H1 (cell line): ENCODE results near the gene NFIX. TPM values are rescaled to one million over a fixed set of nuclear protein-coding genes. Genes with fewer than 3 reads are reported as not detected.
A peak's percentile ranks its signal among the peaks of the same experiment; 100 is the strongest.

ENCODE experiments used
- CTCF ChIA-PET: fragments of 300-600 bp; sonication (Branson Sonifier 250); formaldehyde crosslinking; loops from one replicate; lab custom pipeline; 2021; ENCODE audit not compliant: partially characterized antibody; lab: Charles Lee
- POLR2A ChIA-PET: fragments of 300-600 bp; sonication (Branson Sonifier 250); formaldehyde crosslinking; loops from one replicate; lab custom pipeline; 2021; ENCODE audit warnings: inconsistent platforms; ENCODE audit not compliant: partially characterized antibody; lab: Charles Lee
- DNase-seq, 2 experiments: peaks; one replicate each; pipeline versions ENCODE4 v3.0.0 to v3.0.0-alpha.2; 2010 to 2022; ENCODE audit warnings: low spot score in 2 of 2, low read depth in 1 of 2, mixed read lengths in 1 of 2
- FAIRE-seq: peaks from 2 replicates; lab custom pipeline; 2011; peaks lifted over from hg19 to GRCh38; lab: Jason Lieb, UNC
- H2AFZ ChIP-seq: 2 replicates; pipeline ENCODE4 v1.8.1; 2012; ENCODE audit warnings: low read length, inconsistent platforms
- H2AK5ac ChIP-seq: 2 replicates; pipeline ENCODE4 v1.6.1; 2013; ENCODE audit warnings: low read depth, low read length
- H2BK120ac ChIP-seq: replicated peaks from 2 replicates; pipeline ENCODE3; 2013; ENCODE audit warnings: low read depth, low read length, inconsistent platforms
- H2BK12ac ChIP-seq: 2 replicates; pipeline ENCODE4 v1.6.1; 2013; ENCODE audit warnings: low read depth, low read length
- H2BK15ac ChIP-seq: 2 replicates; pipeline ENCODE4 v1.6.1; 2013; ENCODE audit warnings: low read length
- H2BK20ac ChIP-seq: 2 replicates; pipeline ENCODE4 v1.6.1; 2013; ENCODE audit warnings: low read length
- H2BK5ac ChIP-seq: 2 replicates; pipeline ENCODE4 v1.6.1; 2013; ENCODE audit warnings: low read depth, low read length
- H3K14ac ChIP-seq: 2 replicates; pipeline ENCODE4 v1.6.1; 2013; ENCODE audit warnings: inconsistent platforms; ENCODE audit not compliant: insufficient read length
- H3K18ac ChIP-seq: 2 replicates; pipeline ENCODE4 v1.6.1; 2013; ENCODE audit warnings: low read length; ENCODE audit errors: extremely low read depth
- H3K23ac ChIP-seq: 2 replicates; pipeline ENCODE4 v1.6.1; 2013; ENCODE audit warnings: inconsistent platforms; ENCODE audit not compliant: insufficient read length
- H3K23me2 ChIP-seq: 2 replicates; pipeline ENCODE4 v1.6.1; 2013; ENCODE audit warnings: low read depth, low read length
- H3K27ac ChIP-seq: 2 replicates; pipeline ENCODE4 v1.6.1; 2011; ENCODE audit warnings: low read depth, low read length, inconsistent platforms
- H3K27me3 ChIP-seq, 4 experiments: replicated peaks in 1 of 4; 1 replicate in 1 of 4; 2 replicates in 3 of 4; pipeline versions ENCODE4 v1.6.1 to v1.8.1; 2011 to 2013; ENCODE audit warnings: low read length in 3 of 4, mild to moderate bottlenecking in 3 of 4, inconsistent platforms in 2 of 4, mixed read lengths in 2 of 4, moderate library complexity in 1 of 4; ENCODE audit not compliant: control insufficient read depth in 3 of 4, insufficient read depth in 3 of 4; ENCODE audit errors: extremely low read depth in 1 of 4
- H3K36me3 ChIP-seq, 4 experiments: 2 replicates each; pipeline versions ENCODE4 v1.6.1 to v1.8.1; 2011 to 2013; ENCODE audit warnings: mild to moderate bottlenecking in 4 of 4, low read length in 3 of 4, moderate library complexity in 2 of 4, control low read depth in 1 of 4, inconsistent platforms in 1 of 4; ENCODE audit not compliant: insufficient read depth in 4 of 4, control insufficient read depth in 2 of 4
- H3K4ac ChIP-seq: replicated peaks from 2 replicates; pipeline ENCODE3; 2013; ENCODE audit warnings: low read length, low read depth, mixed read lengths, inconsistent platforms; ENCODE audit not compliant: insufficient read length
- H3K4me1 ChIP-seq, 4 experiments: replicated peaks in 1 of 4; 1 replicate in 1 of 4; 2 replicates in 3 of 4; pipeline versions ENCODE4 v1.6.1 to v1.8.1; 2011 to 2013; ENCODE audit warnings: low read length in 3 of 4, inconsistent platforms in 2 of 4, mixed read lengths in 1 of 4; ENCODE audit not compliant: insufficient read depth in 4 of 4, control insufficient read depth in 3 of 4
- H3K4me2 ChIP-seq, 2 experiments: 2 replicates each; pipeline versions ENCODE4 v1.6.1 to v1.8.1; 2011 to 2013; ENCODE audit warnings: low read depth in 2 of 2, low read length in 2 of 2, control low read depth in 1 of 2, inconsistent platforms in 1 of 2, mild to moderate bottlenecking in 1 of 2; ENCODE audit not compliant: insufficient read depth in 1 of 2
- H3K4me3 ChIP-seq, 4 experiments: fragments of 200-600, 300-600 bp in 1 of 4; sonication (generic), shearing (Covaris generic), sonication (Bioruptor Twin) in 1 of 4; 2 replicates each; pipeline versions ENCODE4 v1.5.1 to v1.8.1; 2011 to 2016; ENCODE audit warnings: low read length in 4 of 4, low read depth in 3 of 4, control low read depth in 2 of 4, inconsistent platforms in 2 of 4, mild to moderate bottlenecking in 2 of 4, mixed read lengths in 1 of 4, moderate library complexity in 1 of 4; ENCODE audit not compliant: insufficient read depth in 2 of 4; ENCODE audit errors: extremely low read depth in 1 of 4
- H3K56ac ChIP-seq: replicated peaks from 2 replicates; pipeline ENCODE3; 2013; ENCODE audit warnings: low read depth, mild to moderate bottlenecking, mixed read lengths, low read length, inconsistent platforms; ENCODE audit not compliant: insufficient read length
- H3K79me1 ChIP-seq: 2 replicates; pipeline ENCODE4 v1.6.1; 2013; ENCODE audit warnings: low read depth, low read length, control low read depth
- H3K79me2 ChIP-seq, 2 experiments: 2 replicates each; pipeline versions ENCODE4 v1.6.1 to v1.8.1; 2012 to 2013; ENCODE audit warnings: low read length in 2 of 2, mild to moderate bottlenecking in 2 of 2, inconsistent platforms in 1 of 2; ENCODE audit not compliant: insufficient read depth in 2 of 2, control insufficient read depth in 1 of 2
- H3K9ac ChIP-seq, 4 experiments: replicated peaks in 1 of 4; 1 replicate in 1 of 4; 2 replicates in 3 of 4; pipeline versions ENCODE4 v1.6.1 to v1.8.1; 2011 to 2013; ENCODE audit warnings: low read depth in 3 of 4, low read length in 3 of 4, control low read depth in 2 of 4, mild to moderate bottlenecking in 2 of 4, moderate library complexity in 2 of 4, inconsistent platforms in 1 of 4; ENCODE audit errors: extremely low read depth in 1 of 4
- H3K9me3 ChIP-seq, 2 experiments: 2 replicates each; pipeline versions ENCODE4 v1.6.1 to v1.8.1; 2012 to 2013; ENCODE audit warnings: mild to moderate bottlenecking in 2 of 2, moderate library complexity in 2 of 2, control low read depth in 1 of 2, inconsistent platforms in 1 of 2, low read depth in 1 of 2, low read length in 1 of 2, mixed read lengths in 1 of 2; ENCODE audit not compliant: insufficient read depth in 2 of 2
- H4K20me1 ChIP-seq, 2 experiments: replicated peaks in 1 of 2; 2 replicates each; pipeline versions ENCODE3 to v1.8.1; 2011 to 2013; ENCODE audit warnings: inconsistent platforms in 2 of 2, low read length in 2 of 2, mild to moderate bottlenecking in 1 of 2; ENCODE audit not compliant: insufficient read depth in 2 of 2, control insufficient read depth in 1 of 2
- H4K5ac ChIP-seq: 2 replicates; pipeline ENCODE4 v1.6.1; 2013; ENCODE audit warnings: low read length, low read depth, mixed read lengths, inconsistent platforms; ENCODE audit not compliant: insufficient read length
- H4K8ac ChIP-seq: 2 replicates; pipeline ENCODE4 v1.8.0; 2013; ENCODE audit warnings: mild to moderate bottlenecking, moderate library complexity, low read length, inconsistent platforms; ENCODE audit not compliant: insufficient read depth; ENCODE audit errors: extremely low read depth
- H4K91ac ChIP-seq: replicated peaks from 2 replicates; pipeline ENCODE3; 2013; ENCODE audit warnings: low read length, mixed read lengths, inconsistent platforms; ENCODE audit not compliant: insufficient read length
- CREB1 ChIP-seq: IDR thresholded peaks from 2 replicates; pipeline ENCODE4 v1.6.1; 2012; ENCODE audit warnings: inconsistent platforms
- GTF2F1 ChIP-seq: IDR thresholded peaks from 2 replicates; pipeline ENCODE4 v1.6.1; 2012; ENCODE audit warnings: low read depth, low read length, improper control_type of control experiment, borderline replicate concordance
- RNF2 ChIP-seq: fragments of 200-900, 300-1000 bp; sonication (generic); IDR thresholded peaks from 2 replicates; pipeline ENCODE4 v1.7.1; 2016; ENCODE audit warnings: borderline replicate concordance, low read depth, mild to moderate bottlenecking, antibody characterized with exemption, low read length; ENCODE audit not compliant: poor library complexity, severe bottlenecking; ENCODE audit errors: missing control alignments
- SP4 ChIP-seq: IDR thresholded peaks from 2 replicates; pipeline ENCODE4 v1.6.1; 2012; ENCODE audit warnings: low read length, inconsistent platforms
- TEAD4 ChIP-seq: IDR thresholded peaks from 2 replicates; pipeline ENCODE4 v1.6.1; 2012; ENCODE audit warnings: low read depth, low read length, inconsistent platforms, mixed read lengths
- WGBS, 2 experiments: shearing (Covaris generic) in 1 of 2; methylation state at CpG; one replicate each; pipeline versions ENCODE4 v1.1.6 to v1.1.7; 2013 to 2015; ENCODE audit warnings: low lambda C conversion rate in 2 of 2, mixed read lengths in 2 of 2, inconsistent platforms in 1 of 2, low coverage in 1 of 2, missing lambda C conversion rate in 1 of 2; ENCODE audit not compliant: insufficient replicate concordance in 2 of 2, insufficient coverage in 1 of 2, insufficient read length in 1 of 2; ENCODE audit errors: extremely low coverage in 1 of 2, missing lambda C conversion rate in 1 of 2; 5-methylcytosine and 5-hydroxymethylcytosine counted together
- polyA plus RNA-seq, 7 experiments: library from polyadenylated mRNA; depleted of rRNA in 3 of 7; stranded (reverse) in 5 of 7; unstranded in 2 of 7; fragments of >200 nt in 5 of 7; fragments of 200-250 nt in 2 of 7; gene quantifications; 1 replicate in 5 of 7; 2 replicates in 1 of 7; 4 replicates in 1 of 7; pipeline versions ENCODE4 v1.2.1 to v1.2.3, GENCODE V29; 2011 to 2013; ENCODE audit warnings: missing spikeins in 2 of 7, mixed read lengths in 2 of 7
- total RNA-seq: library from RNA; stranded (reverse); fragmentation: NEBNext Ultra II Directional; extraction: Animal tissue kit (Norgen Biotek cat#: 25700); gene quantifications from 2 replicates; pipeline ENCODE4 v1.2.1, GENCODE V29; 2021

Gene NFIX
- total and polyA plus RNA-seq, 2 of the 8 experiments (the other 6 are each of a cell fraction or from before 2014, with no cell fraction given) = 0.03 to 0.20 TPM

DNA sequence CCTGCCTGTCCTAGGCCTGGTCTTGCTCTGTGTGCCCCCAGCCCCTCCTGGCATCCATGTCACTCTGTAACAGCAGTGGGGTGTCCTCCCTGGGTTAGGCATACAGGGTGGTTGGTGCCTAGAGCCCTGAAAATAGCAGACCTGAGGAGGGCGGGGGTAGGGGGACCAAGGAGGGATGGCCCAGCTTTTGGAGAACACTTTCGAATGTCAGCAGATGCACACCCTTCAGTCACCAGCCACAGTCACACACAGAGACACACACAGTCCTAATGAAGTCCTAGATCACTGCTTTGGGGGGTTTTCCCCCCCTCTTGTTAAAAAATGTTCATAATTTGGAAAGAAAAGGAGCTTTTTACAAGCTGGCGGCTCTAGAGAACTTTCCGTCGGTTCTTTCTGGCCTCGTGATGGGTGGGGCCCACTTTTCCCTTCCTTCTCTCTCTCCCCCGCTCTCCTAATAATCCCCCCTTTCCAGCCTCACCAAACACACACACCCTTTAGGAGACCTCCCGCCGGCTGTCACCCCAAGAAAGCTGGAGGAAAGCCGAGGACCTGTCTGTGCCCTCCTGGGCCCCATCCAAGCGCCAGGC, 59.4 kb downstream of the NFIX start:
- Histone ChIP-seq H2BK15ac (peak overlapping the region; percentile 92; the same call in 1 of the 2 replicates), H4K8ac (no peak overlapping the region), H3K23me2 (peaks cover 6% of the 10 kb centered on the region; the same call in 1 of the 2 replicates), H3K9me3 (no peaks in the 10 kb centered on the region), H2AFZ (no peak overlapping the region), H3K27me3 (peaks cover 89 to 100% (median 99%) of the 10 kb centered on the region in 4 experiments), H3K14ac (no peak overlapping the region), H3K79me2 (no peaks in the 10 kb centered on the region), H2BK20ac (no peak overlapping the region), H3K9ac (no peak overlapping the region), H4K20me1 (peaks cover 18 to 21% of the 10 kb centered on the region in 2 experiments), H2AK5ac (0 out of 2 replicates have a peak overlapping the region, but pooled peaks have one; percentile 69), H2BK5ac (0 out of 2 replicates have a peak overlapping the region, but pooled peaks have one; percentile 21), H3K27ac (no peak overlapping the region), H2BK12ac (peak overlapping the region; percentile 84; the same call in 1 of the 2 replicates), H3K23ac (no peak overlapping the region), H4K5ac (no peak overlapping the region), H3K4ac (no peak overlapping the region), H3K4me3 (peak overlapping the region in 1 of 4 experiments; percentile 51; a peak in 1 of 8 replicates), H3K56ac (no peak overlapping the region), H3K36me3 (no peaks in the 10 kb centered on the region), H2BK120ac (no peak overlapping the region), H3K79me1 (no peaks in the 10 kb centered on the region), H4K91ac (no peak overlapping the region), H3K4me2 (peak overlapping the region; percentile 66 to 82; a peak in 2 of 4 replicates), H3K4me1 (peaks cover 7 to 45% (median 39%) of the 10 kb centered on the region in 4 experiments), H3K18ac (no peak overlapping the region)
- FAIRE-seq (no peak), DNase-seq (no peak)
- ChIA-PET POLR2A (interaction anchor here (0.7 to 3.2 kb wide), 13 partner anchors 13 to 102 kb away, joined by 3 to 18 read pairs (median 4); no protein-coding TSS in a partner anchor), CTCF (interaction anchor here (0.9 to 48.8 kb wide), 9 partner anchors 4 to 89 kb away, joined by 4 to 1145 read pairs (median 140); no protein-coding TSS in a partner anchor)
- TF ChIP-seq CREB1 (no peak), SP4 (no peak), RNF2 (peak; percentile 7), GTF2F1 (no peak), TEAD4 (no peak)
- 31% methylated on average over 6 of the region's 11 CpGs; no CpG with 5 or more reads in 1 of the 2 experiments for WGBS, 2 experiments
